NT2/D1 (cell line): Measurements from ENCODE around the gene PRODH2.

Experiments used
- SUZ12 ChIP-seq: IDR thresholded peaks from 2 replicates; pipeline ENCODE4 v1.6.1; 2011; ENCODE audit not compliant: insufficient read length, insufficient read depth; ENCODE audit errors: extremely low read depth
- YY1 ChIP-seq: IDR thresholded peaks from 2 replicates; pipeline ENCODE4 v1.6.1; 2011; ENCODE audit not compliant: insufficient read length, insufficient read depth
- ZNF274 ChIP-seq: IDR thresholded peaks from 2 replicates; pipeline ENCODE4 v1.6.1; 2011; ENCODE audit warnings: mild to moderate bottlenecking, low read depth, low read length

GRCh38 chr19:35774274-35775045 is 38.2 kb downstream of the PRODH2 start:
- no peak for TF ChIP-seq YY1
- TF ChIP-seq SUZ12, result no peak
- no peak for TF ChIP-seq ZNF274
